Activated CD4-positive, alpha-beta T cell treated with anti-CD3 and anti-CD28 coated beads for 36 hours (primary cell): ENCODE data around the gene PSMB3. TPM values are rescaled to one million over a fixed set of nuclear protein-coding genes. Genes with fewer than 3 reads are reported as not detected.
A peak's percentile ranks its signal among the peaks of the same experiment; 100 is the strongest.

Experiments
- ATAC-seq: fragments of 200-7000 bp; cut with Tn5 transposase; one replicate; pipeline ENCODE4 v1.10.0; 2021; ENCODE audit warnings: mild to moderate bottlenecking, moderate library complexity
- CTCF ChIA-PET: fragments of 350-600 bp; sonication (Branson Sonifier 250); formaldehyde crosslinking; loops from one replicate; lab custom pipeline; 2021; ENCODE audit warnings: antibody characterized with exemption; lab: Charles Lee
- POLR2A ChIA-PET: fragments of 350-600 bp; sonication (Branson Sonifier 250); formaldehyde crosslinking; loops from one replicate; lab custom pipeline; 2021; ENCODE audit warnings: antibody characterized with exemption, inconsistent platforms; lab: Charles Lee
- DNase-seq: peaks from one replicate; pipeline ENCODE4 v3.0.0-alpha.2; 2020
- H3K27ac Mint-ChIP-seq: one replicate; pipeline ENCODE4 v1.8.0; 2021; ENCODE audit warnings: mixed read lengths
- H3K27me3 Mint-ChIP-seq: one replicate; pipeline ENCODE4 v1.8.0; 2021; ENCODE audit warnings: mixed read lengths
- H3K36me3 Mint-ChIP-seq: one replicate; pipeline ENCODE4 v1.8.0; 2021; ENCODE audit warnings: low read depth, mixed read lengths
- H3K4me1 Mint-ChIP-seq: one replicate; pipeline ENCODE4 v1.8.0; 2021; ENCODE audit warnings: mixed read lengths
- H3K4me3 Mint-ChIP-seq: one replicate; pipeline ENCODE4 v1.8.0; 2021; ENCODE audit warnings: mild to moderate bottlenecking, moderate library complexity, mixed read lengths
- H3K9me3 Mint-ChIP-seq: one replicate; pipeline ENCODE4 v1.8.0; 2021; ENCODE audit warnings: low read depth, mixed read lengths
- intact Hi-C, 2 experiments: fragments of 100-400 bp; cut with DNase I in 1 of 2; cut with micrococcal nuclease in 1 of 2; formaldehyde crosslinking; loops; one replicate each; pipeline versions ENCODE4 v1.14.2 to v1.15.1; 2022 to 2024; cut with DNase I, micrococcal nuclease
- total RNA-seq, 2 experiments: library from RNA; stranded (reverse); gene quantifications; one replicate each; pipeline ENCODE4 v1.2.3, GENCODE V29; 2021

PSMB3 gene
- total RNA-seq, 2 experiments from 2014 or later = 337 to 396 TPM

- no peak for ATAC-seq
- peak overlapping the region; percentile 100 for H3K27ac Mint-ChIP-seq
- H3K9me3 Mint-ChIP-seq = no peaks in the 10 kb centered on the region
- DNase-seq = no peak
- intact Hi-C loops = loop anchor here in 1 of 2 experiments (5.0 kb wide), 1 partner anchor 1423 kb away; no protein-coding TSS in a partner anchor
- POLR2A ChIA-PET = interaction anchor here (1.1 to 1.8 kb wide), 3 partner anchors 20 to 23 kb away, joined by 3 to 4 read pairs (median 3); partner anchors contain the start of gene PSMB3
- H3K4me3 Mint-ChIP-seq = peak overlapping the region; percentile 69
- CTCF ChIA-PET = interaction anchor here (0.6 to 2.1 kb wide), 10 partner anchors 12 to 424 kb away, joined by 3 to 16 read pairs (median 5); no protein-coding TSS in a partner anchor
- no peaks in the 10 kb centered on the region for H3K27me3 Mint-ChIP-seq
- H3K36me3 Mint-ChIP-seq = peaks cover 36% of the 10 kb centered on the region
- H3K4me1 Mint-ChIP-seq = peaks cover 79% of the 10 kb centered on the region
These were observed 23.1 kb upstream of the PSMB3 start for GRCh38 chr17:38729368-38729885.

GRCh38 chr17:38729886-38730525 lies 22.5 kb upstream of the PSMB3 start, which contains the start of gene CISD3:
Gene CISD3 (plus strand): TSS chr17:38730341. CDS start chr17:38730359, 18 bp downstream.
- DNase-seq = peak; percentile 92
- ChIA-PET POLR2A (interaction anchor here (1.8 kb wide), 1 partner anchor 54 kb away, joined by 6 read pairs; no protein-coding TSS in a partner anchor), CTCF (interaction anchor here (1.2 to 1.6 kb wide), 2 partner anchors 16 to 23 kb away, joined by 3 to 7 read pairs; no protein-coding TSS in a partner anchor)
- Mint-ChIP-seq H3K27ac (peak within 1 kb of the TSS; percentile 100), H3K4me3 (peak within 1 kb of the TSS; percentile 91), H3K4me1 (peaks cover 81% of the 10 kb centered on the region), H3K9me3 (no peaks in the 10 kb centered on the region), H3K36me3 (peaks cover 33% of the 10 kb centered on the region), H3K27me3 (no peaks in the 10 kb centered on the region)
- peak; percentile 66 for ATAC-seq
- intact Hi-C loops = loop anchor here (1.0 to 10.0 kb wide), 10 partner anchors 17 to 1422 kb away; partner anchors contain the start of genes ARHGAP23 (in 1 of the 2), PIP4K2B (in 1 of the 2), PSMB3 (in 1 of the 2) and SRCIN1 (in 1 of the 2)

- DNase-seq (peak; percentile 51), ATAC-seq (no peak)
- H3K4me1 Mint-ChIP-seq = peaks cover 79% of the 10 kb centered on the region
- POLR2A ChIA-PET = interaction anchor here (0.6 to 1.8 kb wide), 3 partner anchors 21 to 378 kb away, joined by 3 to 6 read pairs (median 3); no protein-coding TSS in a partner anchor
- CTCF ChIA-PET = interaction anchor here (0.6 to 2.5 kb wide), 8 partner anchors 16 to 673 kb away, joined by 3 to 23 read pairs (median 6); no protein-coding TSS in a partner anchor
- no peaks in the 10 kb centered on the region for H3K9me3 Mint-ChIP-seq
- H3K27me3 Mint-ChIP-seq = no peaks in the 10 kb centered on the region
- intact Hi-C loops = loop anchor here (1.0 to 10.0 kb wide), 9 partner anchors 17 to 423 kb away; partner anchors contain the start of genes ARHGAP23 (in 1 of the 2), PIP4K2B (in 1 of the 2), PSMB3 (in 1 of the 2) and SRCIN1 (in 1 of the 2)
- H3K36me3 Mint-ChIP-seq = peaks cover 26% of the 10 kb centered on the region
- H3K4me3 Mint-ChIP-seq = peak overlapping the region; percentile 91
- H3K27ac Mint-ChIP-seq = peak overlapping the region; percentile 93
These were observed 21.8 kb upstream of the PSMB3 start for GRCh38 chr17:38730526-38731379.

GRCh38 chr17:38731526-38732294 lies 20.8 kb upstream of the PSMB3 start:
- no peaks in the 10 kb centered on the region for H3K9me3 Mint-ChIP-seq
- peak overlapping the region; percentile 91 for H3K4me3 Mint-ChIP-seq
- peaks cover 73% of the 10 kb centered on the region for H3K4me1 Mint-ChIP-seq
- peak overlapping the region; percentile 75 for H3K27ac Mint-ChIP-seq
- ATAC-seq = no peak
- intact Hi-C loops = loop anchor here (2.0 to 10.0 kb wide), 3 partner anchors 125 to 307 kb away; partner anchors contain the start of genes ARHGAP23 (in 1 of the 2) and SRCIN1 (in 1 of the 2)
- no peaks in the 10 kb centered on the region for H3K27me3 Mint-ChIP-seq
- DNase-seq = no peak
- ChIA-PET POLR2A (interaction anchor here (0.6 to 1.8 kb wide), 3 partner anchors 22 to 379 kb away, joined by 3 to 6 read pairs (median 3); no protein-coding TSS in a partner anchor), CTCF (interaction anchor here (0.6 to 2.5 kb wide), 11 partner anchors 15 to 672 kb away, joined by 3 to 23 read pairs (median 4); no protein-coding TSS in a partner anchor)
- peaks cover 24% of the 10 kb centered on the region for H3K36me3 Mint-ChIP-seq

GRCh38 chr17:38732376-38733281 lies 19.9 kb upstream of the PSMB3 start:
- ChIA-PET POLR2A (no interaction called here), CTCF (interaction anchor here (1.1 to 3.3 kb wide), 5 partner anchors 26 to 65 kb away, joined by 3 to 23 read pairs (median 10); no protein-coding TSS in a partner anchor)
- H3K27ac Mint-ChIP-seq = peak overlapping the region; percentile 75
- H3K4me3 Mint-ChIP-seq = peak overlapping the region; percentile 91
- ATAC-seq (no peak), DNase-seq (no peak)
- H3K4me1 Mint-ChIP-seq = peaks cover 64% of the 10 kb centered on the region
- intact Hi-C loops = loop anchor here (10.0 kb wide), 2 partner anchors 128 to 308 kb away; partner anchors contain the start of genes ARHGAP23 (in 1 of the 2) and SRCIN1 (in 1 of the 2)
- no peaks in the 10 kb centered on the region for H3K9me3 Mint-ChIP-seq
- H3K27me3 Mint-ChIP-seq = no peaks in the 10 kb centered on the region
- peaks cover 24% of the 10 kb centered on the region for H3K36me3 Mint-ChIP-seq

GRCh38 chr17:38733282-38733981 lies 19.1 kb upstream of the PSMB3 start:
- Mint-ChIP-seq H3K27ac (peak overlapping the region; percentile 92), H3K4me3 (peak overlapping the region; percentile 5), H3K9me3 (no peaks in the 10 kb centered on the region), H3K27me3 (no peaks in the 10 kb centered on the region), H3K4me1 (peaks cover 56% of the 10 kb centered on the region), H3K36me3 (peaks cover 16% of the 10 kb centered on the region)
- no peak for DNase-seq
- CTCF ChIA-PET = interaction anchor here (1.4 to 3.5 kb wide), 5 partner anchors 16 to 66 kb away, joined by 4 to 35 read pairs (median 17); no protein-coding TSS in a partner anchor
- intact Hi-C loops = loop anchor here (10.0 kb wide), 2 partner anchors 129 to 309 kb away; partner anchors contain the start of genes ARHGAP23 (in 1 of the 2) and SRCIN1 (in 1 of the 2)
- ATAC-seq = no peak
- POLR2A ChIA-PET = interaction anchor here (0.7 kb wide), 1 partner anchor 66 kb away, joined by 4 read pairs; no protein-coding TSS in a partner anchor

- Mint-ChIP-seq H3K27me3 (no peaks in the 10 kb centered on the region), H3K4me1 (peaks cover 48% of the 10 kb centered on the region), H3K4me3 (peak overlapping the region; percentile 22), H3K36me3 (peaks cover 14% of the 10 kb centered on the region), H3K27ac (peak overlapping the region; percentile 92), H3K9me3 (no peaks in the 10 kb centered on the region)
- CTCF ChIA-PET = interaction anchor here (0.5 to 3.5 kb wide), 21 partner anchors 12 to 441 kb away, joined by 3 to 35 read pairs (median 4); no protein-coding TSS in a partner anchor
- ATAC-seq = peak; percentile 18
- intact Hi-C loops = loop anchor here (2.0 to 10.0 kb wide), 4 partner anchors 17 to 309 kb away; partner anchors contain the start of genes ARHGAP23 (in 1 of the 2) and SRCIN1 (in 1 of the 2)
- POLR2A ChIA-PET = interaction anchor here (0.7 kb wide), 1 partner anchor 67 kb away, joined by 4 read pairs; no protein-coding TSS in a partner anchor
- DNase-seq = peak; percentile 59
These were observed 18.3 kb upstream of the PSMB3 start for GRCh38 chr17:38733982-38734973.
